GM19463 (cell line): ENCODE measurements around the gene RFX5.
A peak's percentile ranks its signal among the peaks of the same experiment; 100 is the strongest.
"Not testable (repeated sequence)": the region's sequence is repeated elsewhere in the genome, so short reads cannot be mapped to it uniquely, and the experiment has no call there.

Experiments used
- ATAC-seq: cut with Tn5 transposase; IDR thresholded peaks from one replicate; pipeline ENCODE4 v1.9.1; 2021; ENCODE audit warnings: mild to moderate bottlenecking, moderate library complexity; ENCODE audit not compliant: unreplicated experiment

RFX5 gene

DNA sequence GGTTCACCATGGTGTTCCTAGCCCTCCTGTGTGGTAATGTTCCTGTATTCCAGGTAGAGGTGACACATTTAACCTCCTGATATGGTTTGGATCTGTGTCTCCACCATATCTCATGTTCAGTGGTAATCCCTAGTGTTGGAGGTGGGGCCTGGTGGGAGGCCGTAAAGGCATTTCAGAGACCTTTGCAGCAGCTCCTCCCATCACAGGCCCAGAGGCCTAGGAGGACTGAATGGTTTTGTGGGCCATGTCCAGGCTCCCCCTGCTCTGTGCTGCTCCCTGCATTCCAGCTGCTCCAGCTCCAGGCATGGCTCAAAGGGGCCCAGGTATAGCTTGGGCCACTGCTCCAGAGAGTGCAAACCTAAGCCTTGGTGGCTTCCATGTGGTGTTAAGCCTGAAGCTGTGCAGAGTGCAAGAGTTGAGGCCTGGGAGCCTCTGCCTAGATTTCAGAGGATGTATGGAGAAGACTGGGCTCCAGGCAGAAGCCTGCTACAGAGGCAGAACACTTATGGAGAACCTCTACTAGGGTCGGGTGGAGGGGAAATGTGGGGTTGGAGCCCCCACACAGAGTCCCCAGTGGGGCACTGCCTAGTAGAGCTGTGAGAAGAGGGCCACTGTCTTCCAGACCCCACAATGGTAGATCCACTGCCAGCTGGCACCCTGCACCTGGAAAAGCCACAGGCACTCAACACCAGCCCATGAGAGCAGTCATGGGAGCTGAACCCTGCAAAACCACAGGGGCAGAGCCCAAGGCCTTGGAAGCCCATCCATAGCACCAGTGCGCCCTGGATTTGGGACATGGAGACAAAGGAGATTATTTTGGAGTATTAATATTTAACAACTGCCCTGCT lies 15.5 kb upstream of the RFX5 start:
- ATAC-seq = no peak

DNA sequence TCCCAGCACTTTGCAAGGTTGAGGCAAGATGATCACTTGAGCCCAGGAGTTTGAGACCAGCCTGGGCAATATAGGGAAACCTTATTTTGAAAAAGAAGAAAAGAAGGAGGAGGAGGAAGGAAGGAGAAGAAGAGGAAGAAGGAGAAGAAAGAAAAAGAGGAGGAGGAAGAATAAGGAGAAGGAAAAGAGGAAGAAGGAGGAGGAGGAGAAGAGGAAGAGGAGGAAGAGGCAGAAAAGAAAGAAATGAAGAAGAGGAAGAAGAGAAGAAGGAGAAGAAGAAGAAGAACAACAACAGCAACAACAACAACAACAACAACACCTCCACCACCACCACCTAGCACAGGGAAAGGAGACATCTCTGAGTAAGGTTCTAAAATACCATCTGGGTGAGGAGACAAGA lies 14.8 kb upstream of the RFX5 start:
- ATAC-seq = no peak

DNA sequence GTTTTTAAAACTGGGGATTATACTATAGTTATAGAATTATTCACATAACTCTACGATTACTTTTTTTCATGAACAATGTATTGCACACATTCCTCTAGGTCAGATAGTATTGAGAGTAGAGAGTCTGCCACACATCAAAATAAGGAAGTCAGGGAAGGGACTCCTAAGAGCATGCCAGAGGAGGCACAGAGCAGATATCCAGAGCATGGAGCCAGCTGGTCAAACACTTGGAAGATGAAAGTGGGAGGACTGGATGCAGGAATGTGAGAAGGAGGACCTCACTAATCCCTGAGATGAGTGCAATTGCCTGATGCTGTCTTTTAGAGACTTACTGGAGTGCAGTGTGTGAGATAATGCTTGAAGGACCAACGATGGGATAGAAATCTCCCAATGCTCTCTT lies 9.6 kb upstream of the RFX5 start:
- ATAC-seq = no peak

DNA sequence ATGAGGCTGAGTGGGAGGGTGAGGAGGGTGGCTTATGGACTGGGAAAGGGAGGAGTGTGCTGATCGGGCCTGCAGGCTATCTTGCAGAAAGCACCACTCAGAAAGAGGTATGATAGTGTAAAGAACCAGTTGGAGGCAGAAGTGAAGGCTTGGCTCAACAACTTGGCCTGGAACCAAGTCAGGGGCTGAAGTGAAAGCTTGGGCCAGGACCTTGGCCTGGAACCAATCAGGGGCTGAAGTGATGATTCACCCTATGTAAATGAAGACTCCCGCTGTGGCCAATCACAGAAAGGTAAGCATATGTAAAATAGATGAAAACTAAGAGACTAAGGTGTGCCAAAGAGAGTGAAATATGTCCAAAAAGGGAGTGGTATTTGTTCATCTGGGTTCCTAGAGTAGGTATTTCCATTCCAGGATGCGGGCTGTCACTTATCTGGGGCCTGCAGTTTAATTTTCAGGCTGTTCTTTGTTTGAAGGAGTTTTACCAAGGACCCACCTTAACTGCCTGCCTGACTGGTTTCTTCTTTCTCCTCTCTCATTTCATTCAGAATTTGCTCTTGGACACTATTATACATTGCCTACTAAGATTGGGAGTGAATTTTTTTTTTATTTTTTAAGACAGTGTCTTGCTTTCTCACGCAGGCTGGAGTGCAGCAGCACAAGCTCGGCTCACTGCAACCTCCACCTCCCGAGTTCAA lies 5.1 kb upstream of the RFX5 start:
- ATAC-seq = no peak

DNA sequence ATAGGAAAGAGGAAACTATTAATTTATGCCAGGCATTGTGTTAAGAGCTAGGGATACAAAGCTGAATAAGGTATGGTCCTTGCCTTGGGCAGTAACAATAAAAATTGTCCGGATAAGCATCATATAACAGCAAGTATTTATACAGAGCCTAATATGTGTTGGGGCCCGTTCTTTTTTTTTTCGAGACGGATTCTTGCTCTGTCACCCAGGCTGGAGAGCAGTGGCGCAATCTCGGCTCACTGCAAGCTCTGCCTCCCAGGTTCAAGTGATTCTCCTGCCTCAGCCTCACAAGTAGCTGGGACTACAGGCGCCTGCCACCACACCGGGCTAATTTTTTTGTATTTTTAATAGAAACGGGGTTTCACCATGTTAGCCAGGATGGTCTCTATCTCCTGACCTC lies 3.3 kb upstream of the RFX5 start:
- ATAC-seq = not testable (repeated sequence)

DNA sequence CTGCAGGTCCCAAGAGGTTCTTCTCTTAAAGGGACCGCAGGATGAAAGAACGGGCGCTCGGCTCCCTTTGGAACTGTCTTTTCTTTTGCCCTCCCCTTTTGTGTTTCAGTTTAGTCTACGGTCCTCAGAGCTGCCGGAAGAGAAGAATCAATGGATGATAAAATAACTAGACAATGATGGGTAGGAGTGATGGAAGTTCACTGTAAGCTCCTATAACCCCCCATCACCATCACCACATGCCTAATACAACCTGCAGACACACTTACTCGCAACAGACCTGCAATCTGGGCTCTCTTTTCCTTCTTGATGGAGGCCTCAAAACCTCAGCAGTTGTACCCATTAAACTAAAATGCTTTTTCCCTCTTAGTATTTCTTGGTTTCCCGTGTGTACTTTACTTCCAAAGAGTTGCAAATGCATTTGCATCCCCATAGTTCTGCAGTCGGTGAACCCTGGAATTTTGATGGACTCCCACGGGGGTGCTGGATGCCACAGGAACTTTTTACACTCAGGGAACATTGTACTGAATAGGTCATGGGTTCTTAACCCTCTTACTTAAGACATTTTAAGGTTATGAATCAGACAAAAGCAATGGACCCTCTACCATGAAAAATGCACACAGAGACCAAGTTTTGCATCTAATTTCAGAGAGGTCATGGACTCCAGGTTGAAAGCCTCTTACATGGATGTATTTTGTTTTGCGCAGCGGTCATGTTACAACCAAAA lies 633 bp upstream of the RFX5 start:
- no peak for ATAC-seq

DNA sequence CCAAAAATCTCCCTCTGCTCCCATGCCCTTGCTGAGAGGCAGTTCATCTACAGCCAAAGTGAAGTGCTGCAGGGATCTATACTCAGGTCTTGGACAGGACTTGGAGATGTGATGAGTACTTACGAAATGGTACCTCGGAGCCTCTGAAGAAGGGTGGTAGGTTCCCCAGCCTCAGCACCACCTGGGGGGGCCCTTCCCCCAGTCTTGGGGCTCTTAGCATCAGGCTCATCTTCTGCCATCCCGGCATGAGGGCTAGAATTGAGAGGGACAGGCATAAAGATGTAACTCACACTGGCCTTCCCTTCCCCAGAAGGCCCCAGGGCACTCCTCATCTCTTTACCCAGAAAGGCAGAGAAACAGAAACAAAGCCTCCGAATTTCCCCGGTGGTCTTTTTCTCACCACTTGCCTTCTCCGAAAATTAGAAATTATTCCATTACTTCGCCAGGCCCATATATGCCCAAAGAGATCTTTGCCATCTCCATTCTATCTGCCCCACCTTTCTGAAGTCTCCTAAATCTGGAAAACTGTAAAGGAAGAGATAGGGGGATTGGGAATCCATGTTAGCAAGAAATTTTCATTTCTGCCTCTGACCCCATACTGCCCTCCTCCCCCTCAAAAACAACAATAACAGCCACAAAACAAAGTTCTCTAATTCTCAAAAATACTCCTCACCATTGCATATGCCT lies 827 bp downstream of the RFX5 start:
- ATAC-seq = no peak

DNA sequence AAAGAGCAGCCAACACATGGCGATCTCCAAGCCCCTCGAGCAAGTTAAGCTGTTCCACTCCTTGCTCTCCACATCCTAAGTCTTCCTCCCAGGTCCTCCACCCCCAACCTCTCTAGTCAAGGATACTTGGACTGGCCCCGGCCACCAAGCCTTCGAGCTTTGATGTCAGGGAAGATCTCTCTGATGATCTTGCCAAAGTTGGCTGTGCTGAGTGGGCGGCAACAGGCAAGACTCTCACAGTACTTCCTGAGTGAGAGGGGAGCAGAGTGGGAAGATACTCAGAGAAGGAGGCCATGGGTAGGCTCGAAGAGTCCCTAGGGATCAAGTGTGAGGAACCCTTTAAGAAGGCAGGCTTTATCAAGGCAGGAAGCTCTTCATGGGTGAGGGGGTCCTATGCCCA lies 2.8 kb downstream of the RFX5 start:
- no peak for ATAC-seq

DNA sequence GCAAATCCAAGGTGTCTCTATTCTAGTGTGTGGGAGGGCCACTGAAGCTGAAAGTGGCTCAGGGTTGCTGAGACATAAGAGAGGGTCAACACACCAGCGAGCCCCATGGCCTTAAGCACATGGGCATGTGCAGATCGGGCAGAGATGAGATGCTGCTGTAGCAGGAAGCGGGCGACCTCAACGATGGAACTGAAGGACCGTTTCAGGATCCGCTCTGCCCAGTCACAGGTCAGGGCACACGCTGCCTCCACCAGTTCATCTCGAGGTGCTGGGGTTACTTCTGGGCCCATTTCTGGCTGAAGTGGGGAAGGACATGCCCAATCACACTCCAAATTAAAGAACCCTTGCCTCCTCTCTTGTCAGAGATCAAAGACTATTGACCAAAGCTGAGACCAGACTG lies 3.5 kb downstream of the RFX5 start:
- no peak for ATAC-seq

DNA sequence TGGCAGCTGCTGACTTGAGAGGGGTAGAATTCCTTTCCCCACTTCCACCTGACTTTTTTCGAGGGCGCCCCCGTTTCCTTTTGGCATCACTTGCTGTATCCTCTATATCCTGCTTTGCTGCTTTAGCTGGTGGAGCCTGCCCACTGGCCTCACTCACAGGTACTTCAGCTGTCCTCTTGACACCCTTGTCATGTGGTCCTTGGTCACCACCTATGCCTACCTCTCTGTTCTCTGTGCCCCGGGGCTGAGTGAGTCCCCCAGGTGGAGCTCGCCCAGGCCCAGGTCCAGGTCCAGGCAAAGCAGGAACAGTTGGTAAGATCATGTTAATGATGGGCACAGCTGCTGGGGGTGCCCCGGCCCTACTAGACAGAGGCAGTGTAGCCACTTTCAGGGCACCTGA lies 4.5 kb downstream of the RFX5 start:
- ATAC-seq = no peak

DNA sequence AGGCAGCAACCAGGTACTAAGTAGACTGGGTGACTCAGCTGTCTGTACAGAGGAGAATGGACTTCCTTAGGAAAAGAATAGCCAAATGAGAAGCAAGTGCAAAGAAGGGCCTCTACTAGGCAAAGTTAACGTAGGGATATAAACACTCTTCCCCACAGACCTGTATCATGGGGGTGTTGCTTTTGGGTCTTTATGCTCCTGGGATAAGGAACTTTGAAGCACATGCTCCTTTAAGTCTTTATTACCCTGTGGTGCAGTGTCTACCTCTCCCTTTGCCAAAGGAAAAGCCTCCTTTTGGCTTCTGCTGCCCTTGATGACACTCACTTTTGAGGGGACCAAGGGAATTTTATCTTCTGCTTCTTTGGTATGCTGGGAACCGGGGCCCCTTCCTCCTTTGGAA lies 5.0 kb downstream of the RFX5 start:
- no peak for ATAC-seq

DNA sequence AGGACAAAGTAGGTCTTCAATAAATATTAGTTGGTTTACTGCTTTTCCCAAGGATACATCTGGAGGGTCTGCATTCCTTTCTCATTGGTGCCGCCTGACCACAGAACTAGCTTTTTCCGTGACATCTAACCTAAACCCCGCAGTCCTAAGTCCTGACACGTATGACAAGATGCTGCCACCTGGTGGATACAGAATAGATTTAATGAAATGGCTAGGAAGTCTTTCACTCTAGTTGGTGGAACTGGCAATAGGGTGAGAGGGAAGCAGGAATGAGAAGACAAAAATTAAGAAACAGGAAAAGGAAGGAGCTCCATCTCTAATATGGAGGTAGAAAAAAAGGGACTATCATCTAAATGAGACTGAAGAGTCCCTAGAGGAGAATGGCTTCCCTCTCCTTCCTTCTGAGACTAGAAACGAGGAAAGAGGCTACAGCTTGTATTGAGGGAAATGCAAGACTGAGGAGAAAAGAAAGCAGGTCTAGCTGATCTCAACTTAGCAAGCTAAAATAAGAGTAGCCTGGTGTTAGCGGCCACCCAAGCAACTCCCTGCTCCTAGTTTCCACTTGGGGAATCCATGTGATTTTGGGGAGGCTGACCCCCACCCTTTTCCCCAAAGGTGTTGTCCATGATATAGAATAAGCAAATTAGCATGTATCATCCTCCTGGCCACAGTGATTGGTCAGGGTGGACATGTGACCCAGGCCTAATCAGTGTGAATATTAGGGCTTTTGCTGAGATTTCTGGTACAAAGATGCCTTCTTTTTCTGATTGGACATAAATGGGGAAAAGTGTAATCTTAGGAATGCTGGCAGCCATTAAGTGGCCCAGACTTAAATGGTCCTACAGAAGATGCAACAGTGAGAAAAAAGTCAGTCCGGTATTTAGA lies 5.9 kb downstream of the RFX5 start:
- ATAC-seq = no peak

DNA sequence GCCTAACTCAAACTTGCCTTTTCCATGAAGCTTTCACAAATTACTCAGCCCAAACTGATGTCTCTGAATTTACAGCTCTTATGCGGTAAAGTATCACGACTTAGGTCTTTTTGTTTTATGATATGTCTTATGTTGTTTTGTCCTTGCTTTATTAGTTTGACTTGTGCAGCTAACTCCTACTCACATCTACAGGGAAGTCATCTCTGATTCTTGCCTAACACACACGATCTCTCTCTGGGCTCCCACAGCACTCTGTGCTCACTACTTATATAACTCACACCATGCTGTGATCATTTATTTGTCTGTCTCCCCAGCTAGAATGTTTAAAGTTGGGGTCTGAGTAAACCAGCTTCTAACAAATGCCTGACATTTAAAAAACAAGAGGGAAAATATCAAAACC lies 10.5 kb downstream of the RFX5 start:
- no peak for ATAC-seq

DNA sequence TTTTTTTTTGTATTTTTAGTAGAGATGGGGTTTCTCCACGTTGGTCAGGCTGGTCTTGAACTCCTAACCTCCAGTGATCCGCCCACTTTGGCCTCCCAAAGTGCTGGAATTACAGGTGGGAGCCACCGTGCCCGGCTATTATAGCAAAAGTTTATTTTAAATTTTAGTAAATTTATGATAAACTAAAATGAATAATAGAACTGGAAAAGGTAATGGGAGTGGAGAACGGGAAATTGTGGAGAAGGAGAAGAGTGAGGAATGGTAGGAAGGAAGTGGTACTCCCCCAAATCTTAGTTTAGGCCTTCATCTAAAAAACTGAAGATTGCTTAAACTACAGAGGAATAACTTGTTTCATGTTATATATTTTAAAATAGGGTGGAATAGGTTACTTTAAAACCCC lies 12.2 kb downstream of the RFX5 start:
- ATAC-seq = no peak

DNA sequence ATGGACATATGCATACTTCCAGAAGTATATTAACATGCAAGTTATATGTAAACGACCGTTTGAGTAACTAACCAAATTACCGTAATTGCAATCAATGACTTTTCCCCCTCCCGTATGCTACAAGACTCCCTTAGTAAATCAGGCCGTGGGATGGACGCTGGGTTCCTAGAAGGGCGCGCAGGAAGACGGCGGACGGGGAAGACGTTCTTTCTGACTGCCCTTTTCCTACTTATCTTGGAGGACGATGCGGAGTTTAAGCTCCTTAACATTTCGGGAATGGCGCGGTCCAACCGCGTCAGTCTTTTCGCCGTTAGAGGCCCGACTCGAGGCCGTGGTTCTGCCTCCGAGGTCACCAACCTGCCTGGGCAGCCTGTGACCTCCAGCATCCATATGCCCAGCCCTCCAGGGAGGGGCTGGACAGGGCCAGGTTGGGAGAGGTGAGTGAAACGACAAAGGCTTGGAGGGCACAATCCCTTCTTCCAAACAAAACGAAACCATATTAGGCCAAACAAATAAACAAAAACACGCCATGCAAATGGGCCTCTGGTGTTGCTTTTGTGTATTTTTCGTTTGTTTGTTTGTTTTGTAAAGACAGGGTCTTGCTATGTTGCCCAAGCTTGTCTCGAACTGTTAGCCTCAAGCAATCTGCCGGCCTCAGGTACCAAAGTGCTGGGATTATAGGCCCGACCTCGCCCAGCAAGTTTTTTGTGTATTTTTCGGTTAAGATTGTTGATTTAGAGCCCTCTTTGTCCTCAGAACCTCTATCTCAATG lies 19.0 kb downstream of the RFX5 start:
- peak; percentile 7 for ATAC-seq

DNA sequence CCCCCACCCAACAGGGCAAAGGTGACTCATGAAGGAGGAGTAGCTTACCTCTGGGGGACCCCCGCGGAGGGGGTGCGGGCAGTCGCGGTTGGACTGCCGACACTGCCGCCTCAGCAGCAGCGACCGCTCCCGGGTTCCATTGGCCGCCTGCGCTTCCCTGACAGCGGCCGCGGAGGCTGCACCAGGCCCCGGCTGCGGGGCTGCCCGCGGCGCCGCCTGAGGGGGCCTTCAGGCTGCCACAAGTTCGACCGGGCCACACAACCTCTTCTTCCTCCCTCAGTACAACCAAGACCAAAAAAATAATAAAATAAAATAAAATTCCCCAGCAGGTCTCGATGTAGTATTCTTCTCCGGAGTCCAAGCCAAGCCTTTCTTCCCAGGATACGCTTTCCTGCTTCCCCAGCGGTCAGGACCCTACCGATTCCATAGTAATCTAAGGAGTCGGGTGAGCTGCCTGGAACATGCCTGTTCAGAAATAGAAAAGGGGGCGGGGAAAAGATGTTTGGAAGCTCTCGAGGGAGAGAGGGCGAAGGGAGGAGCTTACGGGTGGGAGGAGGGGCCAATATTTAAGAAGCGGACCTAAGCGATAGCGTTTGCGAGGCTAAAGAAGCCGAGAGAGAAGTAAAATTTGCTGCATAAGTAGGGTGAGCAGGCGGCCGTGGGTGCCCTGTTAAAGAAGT lies 19.7 kb downstream of the RFX5 start, which contains the start of gene PI4KB:
TSS of gene PI4KB (minus strand) at position 194 of the 680 bp plus-strand sequence. CDS start 10,935 bp downstream, outside the sequence.
- peak; percentile 79 for ATAC-seq

DNA sequence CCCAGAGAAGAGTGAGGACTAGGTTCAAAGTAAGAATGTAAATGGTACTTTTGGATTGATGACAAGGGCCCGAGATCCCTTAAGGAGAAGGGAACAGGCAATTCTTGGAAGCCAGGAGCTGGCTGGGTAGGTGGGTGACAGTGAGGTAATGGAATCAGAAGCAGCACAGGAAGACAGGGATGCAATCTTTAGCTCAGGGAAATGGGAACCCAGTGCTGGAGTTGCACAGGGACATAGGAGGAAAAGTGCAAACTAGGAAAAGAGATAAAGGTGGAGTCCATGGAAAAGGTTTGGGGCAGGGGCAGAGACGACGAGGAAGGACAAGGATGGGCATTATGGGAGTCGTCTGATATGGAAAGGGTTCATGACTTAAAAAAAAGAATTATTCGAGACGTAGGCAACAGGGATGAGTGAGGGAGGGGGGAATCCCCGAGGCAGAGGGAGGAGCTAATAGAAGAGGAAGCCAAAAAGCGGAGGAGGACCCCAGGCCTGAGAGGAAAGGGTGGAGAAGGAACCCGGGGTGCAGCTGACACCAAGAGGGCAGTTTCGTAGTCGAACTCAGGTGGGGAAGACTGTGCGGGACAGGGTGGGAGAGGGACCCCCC lies 20.3 kb downstream of the RFX5 start:
- peak; percentile 63 for ATAC-seq

DNA sequence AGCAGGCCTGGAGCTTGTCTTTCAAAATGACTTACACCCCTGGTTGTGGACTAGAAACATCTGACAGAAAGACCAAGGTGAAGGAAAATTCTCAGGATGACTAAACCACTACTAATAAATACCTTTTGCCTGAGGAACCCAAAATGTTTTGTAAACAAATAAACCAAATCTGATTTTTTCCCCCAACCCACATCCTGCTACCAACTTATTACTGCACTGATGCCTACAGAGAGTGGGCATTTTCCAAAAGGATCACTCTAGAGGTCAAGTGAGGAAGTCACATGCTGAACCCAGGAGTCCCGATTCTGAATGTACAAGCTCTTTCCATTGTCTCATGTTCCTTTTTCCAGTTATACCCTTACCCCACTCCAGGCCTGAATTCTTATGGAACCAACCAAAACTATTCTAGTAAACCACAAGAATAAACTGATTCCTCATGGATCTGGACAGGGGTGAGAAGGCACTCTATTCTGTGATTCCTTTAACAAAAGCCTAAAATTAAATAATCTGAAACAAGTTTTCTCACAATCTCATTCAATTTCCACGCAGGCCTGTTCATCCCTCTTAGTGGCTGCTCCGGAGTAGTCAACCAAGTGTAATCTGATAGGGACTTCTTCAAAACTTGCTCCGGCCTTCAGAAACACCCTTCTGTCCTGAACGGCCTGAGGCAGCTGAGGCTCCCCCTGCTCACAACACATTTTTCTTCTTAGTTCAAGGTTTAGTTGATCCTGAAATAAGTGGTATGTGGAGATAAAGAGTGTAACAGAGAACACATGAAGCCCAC lies 21.2 kb downstream of the RFX5 start:
- no peak for ATAC-seq
